ENCODE data around the gene RBM38.
"Not testable (repeated sequence)": the region's sequence is repeated elsewhere in the genome, so short reads cannot be mapped to it uniquely, and the experiment has no call there.

The RBM38 gene

DNA sequence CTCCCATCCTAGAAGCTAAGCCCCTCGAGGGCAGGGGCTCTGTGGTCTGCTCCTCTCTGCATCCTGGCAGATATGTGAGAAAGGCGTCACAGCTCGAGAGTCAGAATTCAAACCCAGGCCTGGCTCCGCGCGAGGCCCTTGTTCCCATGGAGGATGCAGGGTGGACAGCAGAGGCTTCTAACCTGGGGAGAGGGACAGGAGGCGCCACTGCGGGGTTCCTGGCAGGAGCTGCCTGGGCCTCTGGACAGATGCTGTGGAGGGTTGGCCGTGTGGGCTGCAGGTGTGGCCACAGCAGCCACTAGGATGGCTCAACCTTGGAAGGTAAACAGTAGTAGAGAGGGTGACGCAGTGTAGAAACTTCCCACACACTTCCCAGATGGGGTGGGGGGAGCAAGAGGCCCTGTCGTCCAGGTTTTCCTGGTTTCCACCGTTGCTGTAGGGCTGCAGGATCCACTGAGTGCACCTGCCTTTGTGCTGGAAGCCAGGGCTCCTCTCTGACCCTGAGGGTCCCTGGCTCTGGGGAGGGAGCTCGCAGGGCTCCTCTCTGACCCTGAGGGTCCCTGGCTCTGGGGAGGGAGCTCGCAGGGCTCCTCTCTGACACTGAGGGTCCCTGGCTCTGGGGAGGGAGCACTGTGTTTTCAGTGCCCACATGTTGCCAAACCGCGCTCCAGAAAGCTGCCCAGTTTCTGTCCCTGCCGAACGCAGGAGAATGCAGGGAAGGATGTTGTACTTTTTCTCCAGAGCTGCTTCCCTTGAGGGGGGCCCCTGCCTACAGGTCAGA is 14.2 kb downstream of the RBM38 start:
- no peak for DNase-seq

DNA sequence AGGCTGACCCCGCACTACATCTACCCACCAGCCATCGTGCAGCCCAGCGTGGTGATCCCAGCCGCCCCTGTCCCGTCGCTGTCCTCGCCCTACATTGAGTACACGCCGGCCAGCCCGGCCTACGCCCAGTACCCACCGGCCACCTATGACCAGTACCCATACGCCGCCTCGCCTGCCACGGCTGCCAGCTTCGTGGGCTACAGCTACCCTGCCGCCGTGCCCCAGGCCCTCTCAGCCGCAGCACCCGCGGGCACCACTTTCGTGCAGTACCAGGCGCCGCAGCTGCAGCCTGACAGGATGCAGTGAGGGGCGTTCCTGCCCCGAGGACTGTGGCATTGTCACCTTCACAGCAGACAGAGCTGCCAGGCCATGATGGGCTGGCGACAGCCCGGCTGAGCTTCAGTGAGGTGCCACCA is 16.4 kb downstream of the RBM38 start:
- DNase-seq: no peak

DNA sequence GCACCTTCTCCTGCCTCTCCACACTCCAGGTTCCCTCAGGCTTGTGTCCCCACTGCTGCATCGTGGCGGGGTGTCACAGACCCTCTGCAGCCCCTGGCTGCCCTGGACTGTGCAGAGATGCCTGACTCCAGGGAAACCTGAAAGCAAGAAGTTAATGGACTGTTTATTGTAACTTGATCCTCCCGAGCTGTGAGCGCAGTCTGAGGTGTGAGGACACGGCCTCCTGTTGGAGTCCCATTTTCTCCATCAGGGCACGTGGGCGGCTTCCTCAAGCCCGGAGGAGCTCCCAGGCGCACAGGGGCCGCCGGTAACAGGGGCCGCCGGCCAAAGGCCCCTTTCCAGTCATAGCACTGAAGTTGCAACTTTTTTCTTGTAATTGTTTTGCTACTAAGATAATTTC is 16.9 kb downstream of the RBM38 start:
- no peak for DNase-seq

DNA sequence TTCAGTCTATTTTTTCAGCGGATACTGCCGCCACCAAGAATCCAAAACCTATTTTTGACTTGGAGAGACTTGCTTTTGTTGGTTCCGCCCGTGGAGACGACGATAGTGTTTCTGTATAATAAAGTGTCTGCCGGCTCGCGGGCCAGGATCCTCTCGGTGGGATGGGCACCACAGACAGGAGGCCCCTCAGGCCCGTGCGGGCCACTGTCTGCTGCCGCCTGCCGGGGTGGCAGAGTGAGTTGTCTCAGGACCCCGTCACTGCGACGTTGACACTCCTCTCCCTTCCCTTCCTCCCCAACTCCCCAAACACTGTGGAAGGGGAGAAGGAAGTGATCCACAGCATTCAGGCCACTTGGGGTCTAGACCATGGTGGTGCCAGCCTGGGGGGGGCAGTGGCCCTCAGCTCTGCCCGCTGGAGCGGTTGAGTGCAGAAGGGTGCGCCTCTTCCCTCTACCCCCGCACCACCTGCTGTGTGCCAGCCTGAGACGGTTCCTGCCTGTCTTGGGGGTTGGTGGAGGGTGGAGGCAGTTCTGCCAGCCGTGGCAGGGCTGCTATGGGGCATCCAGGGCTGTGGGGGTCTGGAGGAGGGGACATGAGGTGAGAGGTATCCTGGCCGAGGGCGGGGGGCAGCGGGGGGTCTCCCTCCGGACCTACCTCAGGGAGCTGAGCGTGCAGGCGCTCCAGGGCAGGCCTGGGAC is 17.5 kb downstream of the RBM38 start:
- DNase-seq: no peak

DNA sequence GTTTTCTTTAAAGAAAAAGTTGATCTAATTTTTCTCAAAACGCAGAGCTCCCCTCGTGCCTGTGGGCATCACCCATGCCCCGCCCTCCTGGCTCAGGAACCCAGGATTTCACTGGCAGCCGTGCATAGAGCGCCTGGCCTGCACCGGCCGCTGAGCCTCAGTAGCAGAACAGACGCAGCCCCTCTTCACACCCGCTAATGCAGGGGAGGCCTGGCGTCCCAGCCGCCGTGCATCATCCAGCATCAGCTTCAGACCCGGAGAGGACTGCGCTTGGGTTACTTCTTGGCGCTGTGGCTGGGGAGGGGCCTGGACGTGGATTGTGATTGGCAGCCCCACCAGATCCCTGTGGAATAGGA is 18.1 kb downstream of the RBM38 start:
- DNase-seq: peak; percentile 35

DNA sequence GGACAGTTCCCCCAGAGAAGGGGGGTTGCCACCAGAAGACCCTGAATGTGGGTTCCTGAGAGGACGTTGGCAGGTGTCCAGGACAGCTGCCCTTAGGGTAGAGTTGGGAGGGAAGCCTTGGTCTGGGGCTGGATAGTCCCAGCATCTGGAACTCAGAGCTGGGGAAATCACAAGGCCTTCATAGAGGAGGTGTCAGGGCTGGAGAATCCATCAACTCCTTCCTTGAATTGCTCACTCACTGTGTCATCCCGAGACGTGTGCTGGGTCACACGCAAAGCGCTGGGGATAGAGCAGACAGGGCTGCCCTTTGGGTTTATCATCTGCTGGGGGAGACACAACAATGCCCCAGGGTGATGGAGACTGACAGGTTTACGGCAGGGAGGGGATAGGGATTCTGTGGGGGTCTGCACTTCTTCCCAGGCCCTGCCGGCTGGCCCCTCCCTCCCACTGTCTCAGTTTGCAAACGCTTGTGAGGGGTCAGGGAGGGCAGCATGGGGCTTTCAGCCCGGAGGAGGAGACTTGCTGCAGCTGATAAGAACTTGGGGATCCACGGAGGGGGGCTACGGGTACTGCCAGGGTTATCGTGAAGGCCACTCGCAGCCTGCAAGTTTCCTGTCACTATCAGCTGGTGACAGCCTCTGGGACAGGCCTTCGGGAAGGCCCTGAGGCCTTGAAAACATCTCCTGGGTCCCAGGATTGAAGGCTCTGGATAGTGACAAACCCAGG is 18.6 kb downstream of the RBM38 start:
- DNase-seq: peak; percentile 95

DNA sequence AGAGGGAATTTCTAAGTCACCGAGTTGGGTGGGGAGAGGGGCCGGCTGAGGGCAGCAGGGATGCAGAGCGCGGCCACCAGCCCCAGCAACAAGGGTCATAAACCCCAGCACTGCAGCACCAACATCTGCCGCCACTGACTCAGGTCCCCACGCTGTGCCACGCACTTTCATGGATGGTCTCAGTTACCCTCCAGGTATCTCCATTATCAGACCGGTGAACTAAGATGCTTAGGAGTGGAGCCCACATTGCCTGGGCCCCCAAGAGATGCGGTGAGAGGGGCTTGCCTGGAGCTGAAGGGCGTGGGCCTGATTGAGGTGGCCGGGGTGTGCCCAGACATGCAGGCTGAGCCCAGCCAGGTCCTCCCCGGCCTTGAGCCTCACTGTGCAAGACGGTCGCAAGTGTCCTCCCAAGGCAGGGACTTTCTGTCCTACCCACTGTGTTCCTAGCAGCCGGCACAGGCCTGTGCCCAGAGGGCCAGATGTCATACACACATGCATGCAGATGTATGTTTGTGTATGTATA is 19.3 kb downstream of the RBM38 start:
- DNase-seq: peak; percentile 59

DNA sequence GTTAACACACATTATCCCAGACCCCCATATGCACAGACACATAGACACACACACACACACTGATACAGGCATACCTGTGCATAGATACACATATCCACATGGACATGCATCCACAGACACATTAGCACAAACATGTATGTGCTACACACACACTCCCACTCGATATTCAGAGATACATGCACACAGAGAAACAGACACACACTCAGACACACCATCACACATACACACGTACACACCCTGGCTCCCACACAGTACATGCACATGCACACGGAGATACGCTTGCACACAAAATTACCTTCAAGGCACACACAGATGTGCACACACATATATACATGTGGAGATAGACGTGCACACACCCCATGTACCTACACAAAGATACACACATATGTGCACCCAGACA is 19.7 kb downstream of the RBM38 start:
- no peak for DNase-seq

DNA sequence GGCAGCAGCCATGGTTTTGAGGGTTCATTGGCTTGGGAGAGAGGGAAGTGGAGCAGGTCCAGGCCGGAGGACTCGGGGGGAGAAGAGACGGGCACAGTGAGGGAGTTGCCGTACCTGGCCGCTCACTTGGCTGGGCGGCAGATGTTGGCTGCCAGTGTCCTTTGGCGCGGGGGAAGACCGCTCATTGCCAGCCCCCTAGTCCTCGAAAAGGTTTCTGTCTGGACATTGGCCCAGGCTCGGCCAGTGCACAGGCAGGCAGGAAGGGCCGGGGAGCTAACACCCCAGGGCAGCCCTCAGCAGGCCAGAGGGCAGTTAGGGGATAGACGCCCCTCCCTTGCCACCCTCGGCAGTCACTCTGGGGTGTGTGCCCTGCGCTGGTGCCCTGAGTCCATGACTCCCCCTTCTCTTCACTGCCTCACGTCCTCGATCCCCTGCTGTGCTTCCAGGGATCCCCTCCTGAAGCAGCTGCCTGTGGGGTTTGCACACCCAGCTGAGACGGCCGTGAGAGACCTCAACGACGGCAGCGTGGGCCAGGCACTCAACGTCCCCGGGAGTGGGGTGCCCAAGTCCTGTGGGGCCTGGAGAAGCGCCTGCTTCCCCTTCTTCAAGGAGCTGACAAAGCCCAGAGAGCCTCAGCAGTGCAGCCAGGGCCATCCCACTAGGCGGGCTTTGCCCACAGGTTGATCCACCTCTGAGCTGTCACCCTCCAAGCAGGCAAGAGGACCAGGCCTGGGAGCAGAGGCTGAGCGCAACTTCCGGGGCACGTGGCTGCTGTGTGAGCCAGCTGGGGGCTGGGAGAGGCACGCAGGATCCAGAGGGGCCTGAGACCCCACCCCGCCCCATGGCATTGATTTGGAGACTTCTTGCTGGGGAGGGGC is 20.4 kb downstream of the RBM38 start:
- no peak for DNase-seq

DNA sequence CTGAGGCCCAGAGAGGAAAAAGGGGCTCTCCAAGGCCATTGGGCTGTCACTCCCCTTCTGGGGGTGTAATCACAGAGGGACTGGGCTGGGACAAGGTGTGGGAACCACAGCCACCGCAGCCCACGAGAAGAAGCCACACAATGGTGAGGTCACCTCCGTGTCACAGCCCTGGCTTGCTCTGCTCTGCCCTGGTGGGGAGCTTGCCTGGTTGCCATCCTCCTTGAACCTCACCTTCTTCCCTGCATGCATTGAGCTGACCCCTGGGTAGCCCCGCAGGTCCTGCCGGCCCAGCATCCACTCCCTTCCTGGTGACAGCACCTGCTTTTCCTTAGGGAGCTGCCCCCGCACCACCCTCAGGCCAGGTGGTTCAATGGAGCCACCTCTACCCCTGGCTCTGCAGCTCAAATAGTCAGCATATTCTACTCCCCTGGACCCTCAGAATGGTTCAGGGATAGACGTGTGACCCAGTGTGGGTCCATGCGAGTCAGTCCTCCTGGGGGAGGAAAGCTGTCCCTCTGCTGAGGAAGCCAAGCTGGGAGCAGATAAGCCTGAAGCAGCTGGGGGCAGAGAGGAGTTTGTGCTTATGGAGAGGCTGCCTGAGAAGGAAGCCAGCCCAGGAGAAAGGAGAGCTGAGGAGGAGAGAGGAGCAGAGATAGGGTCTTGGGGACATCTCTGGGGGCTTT is 21.3 kb downstream of the RBM38 start:
- DNase-seq: peak; percentile 62

DNA sequence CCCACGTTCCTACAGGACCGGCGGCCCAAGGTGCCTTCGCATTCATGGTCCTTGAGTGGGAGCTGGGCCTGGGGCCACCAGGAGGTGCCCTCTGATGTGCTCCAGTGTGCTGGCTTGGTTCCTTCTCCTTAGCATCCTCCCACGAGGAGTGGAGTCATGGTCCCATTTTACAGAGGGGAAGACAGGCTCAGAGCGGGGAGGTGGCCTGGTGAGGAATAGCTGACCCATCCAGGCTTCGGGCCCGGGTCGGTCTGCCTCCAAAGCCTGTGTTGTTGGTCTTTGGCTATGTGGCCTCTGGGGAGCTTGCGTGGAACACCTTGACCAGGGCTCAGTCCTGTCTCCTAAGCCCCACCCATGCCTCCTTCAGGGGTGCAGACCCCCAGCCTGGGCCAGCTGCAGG is 22.8 kb downstream of the RBM38 start:
- no peak for DNase-seq

DNA sequence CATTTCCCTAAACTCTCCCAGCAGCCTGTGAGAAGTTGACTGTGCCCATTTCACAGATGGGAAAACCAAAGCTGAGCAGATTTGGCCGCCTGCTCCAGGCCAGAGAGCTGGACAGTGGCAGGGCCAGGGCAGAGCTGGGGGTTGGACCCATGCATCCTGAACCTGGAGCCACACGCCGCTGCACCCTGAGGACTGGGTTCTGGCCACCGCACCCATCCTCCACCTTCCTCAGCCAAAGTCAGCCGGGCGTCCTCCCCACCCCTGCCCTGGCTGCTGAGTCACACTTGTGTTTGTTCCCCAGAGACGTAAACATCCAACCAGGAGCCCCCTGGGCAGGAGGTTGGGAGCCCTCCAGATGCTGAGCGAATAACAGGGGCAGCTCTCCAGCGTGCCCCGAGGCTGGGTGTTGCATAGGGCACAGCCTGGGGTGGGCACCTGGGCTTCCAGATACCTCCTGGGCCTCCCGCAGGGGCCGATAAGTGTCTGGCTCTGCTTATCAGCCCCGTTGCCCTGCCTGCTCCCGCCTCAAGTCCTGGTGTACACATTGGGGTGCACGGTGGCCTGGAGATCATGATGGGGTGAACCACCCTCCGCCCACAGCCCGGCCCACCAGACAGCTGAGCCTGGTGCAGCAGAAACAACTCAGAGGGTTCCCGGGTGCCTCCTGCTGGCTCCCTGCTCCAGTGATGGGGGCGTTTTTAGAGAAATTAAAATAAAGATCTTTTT is 23.8 kb downstream of the RBM38 start:
- DNase-seq: peak; percentile 98

DNA sequence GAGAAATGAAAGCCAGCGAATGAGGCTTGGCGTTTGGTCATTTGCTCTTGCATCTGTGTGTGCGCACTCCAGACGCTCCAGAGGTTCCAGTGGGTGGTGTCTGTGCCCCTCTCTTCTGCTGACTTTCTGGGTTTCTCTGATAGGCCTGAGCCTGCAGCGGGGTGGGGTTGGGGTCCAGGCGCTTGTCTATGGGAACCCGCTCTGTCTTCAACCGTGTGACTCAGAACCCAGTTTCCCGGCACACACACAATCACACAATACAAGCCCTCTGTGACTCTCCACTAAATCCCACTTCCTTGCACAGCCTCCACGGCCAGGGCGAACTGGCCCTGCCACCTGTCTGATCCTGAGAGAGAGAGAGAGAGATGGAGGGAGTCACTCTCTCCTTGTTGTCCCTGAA is 24.6 kb downstream of the RBM38 start:
- DNase-seq: peak; percentile 54

DNA sequence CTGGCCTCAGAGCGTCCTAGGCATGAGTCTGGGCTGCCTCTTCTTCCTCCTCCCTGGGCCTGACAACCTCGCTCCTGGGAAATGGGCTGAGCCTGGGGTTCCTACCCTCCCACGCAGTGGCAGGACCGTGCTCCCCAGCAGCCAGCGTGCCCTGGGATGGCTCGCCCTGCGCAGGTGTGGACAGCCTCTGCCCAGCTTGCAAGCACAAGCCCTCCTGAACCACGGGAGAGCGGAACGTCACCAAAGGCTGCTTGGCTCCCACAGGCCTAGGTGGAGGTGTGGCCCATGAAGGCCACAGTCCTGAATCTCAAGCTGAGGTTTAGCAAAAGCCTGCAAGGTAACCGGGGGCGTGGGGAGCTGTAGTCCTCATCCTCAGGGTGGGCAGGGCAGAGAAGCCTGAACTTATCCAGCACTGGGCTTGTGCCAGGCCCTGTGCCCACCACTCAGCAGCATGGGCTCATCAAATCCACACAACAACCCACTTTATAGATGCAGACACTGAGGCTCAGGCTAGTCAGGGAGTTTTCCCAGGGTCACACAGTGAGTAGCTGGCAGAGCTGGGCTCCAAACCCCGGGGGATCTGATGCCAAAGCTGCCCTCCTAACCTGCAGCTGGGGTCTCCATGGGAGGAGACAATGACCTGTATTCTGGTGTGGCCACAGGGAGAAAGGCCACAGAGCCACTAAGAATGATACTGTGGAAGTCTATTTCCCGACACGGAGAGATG is 25.3 kb downstream of the RBM38 start:
- DNase-seq: no peak

DNA sequence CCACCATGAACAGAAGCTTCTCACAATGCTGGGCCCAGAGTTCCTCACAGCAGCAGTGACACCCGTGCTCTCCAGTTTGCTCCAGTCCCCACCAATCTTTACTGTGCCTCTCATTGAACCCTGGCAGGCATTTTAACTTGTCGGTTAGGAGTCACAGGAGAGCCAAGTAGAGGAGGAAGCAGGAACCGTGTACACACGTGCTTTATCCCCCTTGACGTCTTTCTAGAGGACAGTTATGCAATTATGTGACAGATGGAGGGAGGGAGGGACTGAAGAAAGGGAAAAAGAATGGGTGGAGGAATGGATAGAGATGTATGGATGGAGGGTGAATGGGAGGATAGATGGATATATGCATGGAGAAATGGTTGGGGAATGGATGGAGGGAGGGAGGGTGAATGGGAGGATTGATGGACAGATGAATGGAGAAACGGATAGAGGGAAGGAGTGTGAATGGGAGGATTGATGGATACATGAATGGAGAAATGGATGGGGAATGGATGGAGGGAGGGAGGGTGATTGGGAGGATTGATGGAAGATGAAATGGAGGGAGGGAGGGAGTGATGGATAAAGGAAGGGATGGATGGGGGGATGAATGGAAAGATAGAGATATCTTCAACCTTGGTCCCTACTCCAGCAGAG is 26.0 kb downstream of the RBM38 start:
- DNase-seq: no peak

DNA sequence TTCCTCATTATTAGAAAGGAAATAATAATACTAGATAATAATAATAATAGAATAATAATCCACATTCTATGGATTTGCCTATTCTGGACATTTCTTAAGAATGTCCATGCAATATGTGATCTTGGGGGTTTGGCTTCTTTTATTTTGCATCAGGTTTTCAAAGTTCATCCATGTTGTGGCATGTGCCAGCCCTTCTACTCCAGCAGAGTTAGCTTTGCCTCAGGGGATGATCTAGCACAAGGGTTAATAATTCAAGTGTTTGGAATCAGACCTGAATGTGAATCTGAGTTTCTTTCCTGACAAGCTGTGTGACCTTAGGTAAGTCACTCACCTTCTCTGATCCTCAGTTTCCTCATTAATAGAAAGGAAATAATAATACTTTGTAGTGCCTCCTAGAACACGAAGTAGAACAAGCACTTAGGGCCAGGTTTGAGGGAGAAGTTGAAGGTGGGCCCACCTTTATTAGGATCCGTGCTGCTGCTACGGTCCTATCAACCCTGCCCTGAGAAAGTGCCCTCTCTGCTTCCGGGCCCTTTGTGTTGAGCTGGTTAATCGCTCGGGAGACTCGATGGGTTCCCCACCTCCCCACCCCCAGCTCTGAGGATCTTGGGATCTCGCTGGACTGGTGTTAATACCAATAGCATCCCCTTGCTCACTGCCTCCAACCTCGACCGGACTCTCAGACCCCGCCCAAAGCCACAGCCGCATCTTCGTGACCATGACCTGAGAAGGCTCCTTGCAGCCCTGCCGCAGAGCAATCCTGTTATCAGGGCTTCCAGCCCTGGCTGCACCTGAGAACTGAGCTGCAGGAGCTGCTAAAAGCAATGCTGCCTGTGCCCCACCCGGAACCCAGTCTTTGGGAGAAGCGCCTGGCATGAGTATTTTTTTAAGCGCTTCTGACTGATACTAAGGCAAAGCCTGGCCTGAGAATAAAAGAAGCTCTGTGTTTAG is 26.9 kb downstream of the RBM38 start:
- DNase-seq: peak; percentile 78

DNA sequence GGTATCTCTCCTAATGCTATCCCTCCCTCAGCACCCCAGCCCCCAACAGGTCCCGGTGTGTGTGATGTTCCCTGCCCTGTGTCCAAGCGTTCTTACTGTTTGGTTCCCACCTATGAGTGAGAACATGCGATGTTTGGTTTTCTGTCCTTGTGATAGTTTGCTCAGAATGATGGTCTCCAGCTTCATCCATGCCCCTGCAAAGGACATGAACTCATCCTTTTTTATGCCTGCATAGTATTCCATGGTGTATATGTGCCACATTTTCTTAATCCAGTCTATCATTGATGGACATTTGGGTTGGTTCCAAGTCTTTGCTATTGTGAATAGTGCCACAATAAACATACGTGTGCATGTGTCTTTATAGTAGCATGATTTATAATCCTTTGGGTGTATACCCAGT is 28.3 kb downstream of the RBM38 start:
- DNase-seq: not testable (repeated sequence)

DNA sequence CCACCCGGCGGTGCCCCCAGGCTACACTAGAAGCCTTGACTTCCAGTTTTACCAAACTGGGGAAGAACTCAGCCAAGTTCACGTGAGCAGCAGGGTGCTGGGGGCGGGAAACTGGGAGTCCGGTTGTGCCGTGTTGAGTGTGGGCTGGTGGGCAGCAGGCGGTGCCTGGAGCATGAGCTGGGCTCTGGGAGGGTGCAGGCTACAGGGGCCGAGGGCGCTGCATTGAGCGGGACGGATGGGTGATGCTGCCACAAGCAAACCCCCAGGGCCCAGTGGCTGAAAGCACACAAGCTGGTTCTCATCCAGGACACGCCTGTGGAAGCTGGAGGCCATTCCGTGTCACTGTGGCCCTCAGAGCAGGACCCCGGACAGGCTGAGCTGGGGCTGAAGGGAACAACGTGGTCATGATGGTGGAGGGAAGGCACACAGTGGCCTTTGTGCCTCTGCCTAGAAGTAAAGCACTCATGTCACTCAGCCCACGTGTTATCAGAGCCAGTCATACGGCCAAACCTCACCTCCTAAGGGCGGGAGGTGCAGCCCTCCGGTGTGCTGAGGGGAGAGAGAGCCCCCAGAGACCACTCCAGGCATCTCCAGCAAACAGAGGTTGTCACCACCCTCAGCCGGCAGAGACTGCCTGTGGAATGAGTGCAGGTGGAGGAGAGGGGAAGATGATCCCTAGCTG is 29.5 kb downstream of the RBM38 start:
- peak; percentile 58 for DNase-seq
